SU-DHL-6 (cell line): Measurements from ENCODE around the gene ZNF513.

Experiments used
- H2AFZ ChIP-seq: fragments of 200-600 bp; sonication (generic); 2 replicates; pipeline ENCODE4 v1.6.1; 2014; ENCODE audit warnings: low read depth, mild to moderate bottlenecking, moderate library complexity, mixed read lengths, antibody characterized with exemption, low read length; ENCODE audit not compliant: severe bottlenecking
- H3F3A ChIP-seq: fragments of 200-600 bp; shearing (Covaris generic); 2 replicates; pipeline ENCODE4 v1.6.0; 2016; ENCODE audit warnings: antibody characterized with exemption, mild to moderate bottlenecking; ENCODE audit not compliant: insufficient read depth
- H3K27ac ChIP-seq: fragments of 200-600 bp; sonication (generic); 2 replicates; pipeline ENCODE4 v1.5.1; 2016; ENCODE audit warnings: low read depth, mild to moderate bottlenecking, low read length, moderate library complexity, mixed read lengths
- H3K27me3 ChIP-seq: fragments of 200-600 bp; sonication (generic), shearing (Covaris generic); 2 replicates; pipeline ENCODE4 v1.6.0; 2014; ENCODE audit warnings: mild to moderate bottlenecking, low read length
- H3K36me3 ChIP-seq: fragments of 200-600 bp; sonication (generic); 2 replicates; pipeline ENCODE4 v1.6.1; 2014; ENCODE audit warnings: mild to moderate bottlenecking, low read length, mixed read lengths
- H3K4me2 ChIP-seq: fragments of 300-600, 200-600 bp; shearing (Covaris generic), sonication (generic); 2 replicates; pipeline ENCODE4 v1.6.0; 2014; ENCODE audit warnings: low read length, low read depth, mild to moderate bottlenecking; ENCODE audit not compliant: poor library complexity, severe bottlenecking
- H3K4me3 ChIP-seq: fragments of 200-600 bp; sonication (generic); 2 replicates; pipeline ENCODE4 v1.5.1; 2014; ENCODE audit warnings: antibody characterized with exemption, low read length, mild to moderate bottlenecking, mixed read lengths; ENCODE audit not compliant: insufficient read depth, poor library complexity, severe bottlenecking
- H3K79me2 ChIP-seq: fragments of 200-600 bp; sonication (generic); 2 replicates; pipeline ENCODE4 v1.6.1; 2014; ENCODE audit warnings: mild to moderate bottlenecking, low read length, moderate library complexity; ENCODE audit not compliant: insufficient read depth
- H3K9ac ChIP-seq: fragments of 200-600 bp; sonication (generic); 2 replicates; pipeline ENCODE4 v1.7.0; 2014; ENCODE audit warnings: mild to moderate bottlenecking, low read length
- H3K9me2 ChIP-seq: fragments of 200-600 bp; sonication (generic); replicated peaks from 2 replicates; pipeline ENCODE4 v1.6.1; 2014; ENCODE audit warnings: low read length; ENCODE audit not compliant: insufficient read depth
- H3K9me3 ChIP-seq: fragments of 200-600 bp; sonication (generic); 2 replicates; pipeline ENCODE4 v1.6.1; 2014; ENCODE audit warnings: low read length, mixed read lengths; ENCODE audit not compliant: insufficient read depth
- H4K20me1 ChIP-seq: fragments of 200-600 bp; sonication (generic); 2 replicates; pipeline ENCODE4 v1.6.1; 2014; ENCODE audit warnings: low read depth, mild to moderate bottlenecking, antibody characterized with exemption, low read length, moderate library complexity, mixed read lengths
- EZH2phosphoT487 ChIP-seq: fragments of 200-600 bp; sonication (generic), shearing (Covaris generic); conservative IDR thresholded peaks from 2 replicates; pipeline ENCODE4 v1.6.1; 2018; ENCODE audit warnings: mild to moderate bottlenecking, antibody characterized with exemption, low read length, moderate library complexity, mixed read lengths
- TF ChIP-seq, protein P1 (sequence below): fragments of 200-600 bp; sonication (generic); IDR thresholded peaks from one replicate; pipeline ENCODE4 v1.5.1; 2017; ENCODE audit warnings: antibody characterized with exemption, mild to moderate bottlenecking, low read length, moderate library complexity; ENCODE audit not compliant: insufficient read depth, poor library complexity, severe bottlenecking

ZNF513 gene

DNA sequence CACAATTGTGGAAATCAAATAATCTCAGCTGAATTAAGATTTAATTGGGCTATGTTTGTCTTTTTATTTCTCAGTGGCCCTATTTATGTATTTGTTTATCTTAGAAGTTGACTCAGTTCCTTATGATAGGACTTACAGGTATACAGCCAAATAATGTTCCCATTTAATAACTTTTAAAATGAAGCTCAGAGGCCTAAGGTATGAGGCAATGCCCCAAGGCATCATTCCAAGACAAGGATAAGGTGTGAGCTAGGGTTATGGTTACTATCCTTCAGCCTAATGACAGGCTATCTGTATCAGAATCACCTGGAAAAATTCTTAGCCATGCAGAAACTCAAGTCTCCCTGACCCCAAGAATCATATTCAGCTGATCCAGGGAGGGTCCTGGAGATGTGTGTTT lies 40.5 kb upstream of the ZNF513 start:
- Histone ChIP-seq H4K20me1 (no peaks in the 10 kb centered on the region), H3K27ac (no peak overlapping the region), H2AFZ (no peak overlapping the region), H3K9me3 (no peaks in the 10 kb centered on the region), H3K9ac (no peak overlapping the region), H3K36me3 (no peaks in the 10 kb centered on the region), H3K79me2 (no peaks in the 10 kb centered on the region), H3K27me3 (no peaks in the 10 kb centered on the region), H3K4me2 (no peak overlapping the region), H3K9me2 (no peaks in the 10 kb centered on the region), H3F3A (0 out of 2 replicates have a peak, but pooled peaks cover 3% of the 10 kb centered on the region), H3K4me3 (no peak overlapping the region)
- TF ChIP-seq, protein P1, sequence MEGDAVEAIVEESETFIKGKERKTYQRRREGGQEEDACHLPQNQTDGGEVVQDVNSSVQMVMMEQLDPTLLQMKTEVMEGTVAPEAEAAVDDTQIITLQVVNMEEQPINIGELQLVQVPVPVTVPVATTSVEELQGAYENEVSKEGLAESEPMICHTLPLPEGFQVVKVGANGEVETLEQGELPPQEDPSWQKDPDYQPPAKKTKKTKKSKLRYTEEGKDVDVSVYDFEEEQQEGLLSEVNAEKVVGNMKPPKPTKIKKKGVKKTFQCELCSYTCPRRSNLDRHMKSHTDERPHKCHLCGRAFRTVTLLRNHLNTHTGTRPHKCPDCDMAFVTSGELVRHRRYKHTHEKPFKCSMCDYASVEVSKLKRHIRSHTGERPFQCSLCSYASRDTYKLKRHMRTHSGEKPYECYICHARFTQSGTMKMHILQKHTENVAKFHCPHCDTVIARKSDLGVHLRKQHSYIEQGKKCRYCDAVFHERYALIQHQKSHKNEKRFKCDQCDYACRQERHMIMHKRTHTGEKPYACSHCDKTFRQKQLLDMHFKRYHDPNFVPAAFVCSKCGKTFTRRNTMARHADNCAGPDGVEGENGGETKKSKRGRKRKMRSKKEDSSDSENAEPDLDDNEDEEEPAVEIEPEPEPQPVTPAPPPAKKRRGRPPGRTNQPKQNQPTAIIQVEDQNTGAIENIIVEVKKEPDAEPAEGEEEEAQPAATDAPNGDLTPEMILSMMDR, result no peak
- TF ChIP-seq EZH2phosphoT487, result no peak

DNA sequence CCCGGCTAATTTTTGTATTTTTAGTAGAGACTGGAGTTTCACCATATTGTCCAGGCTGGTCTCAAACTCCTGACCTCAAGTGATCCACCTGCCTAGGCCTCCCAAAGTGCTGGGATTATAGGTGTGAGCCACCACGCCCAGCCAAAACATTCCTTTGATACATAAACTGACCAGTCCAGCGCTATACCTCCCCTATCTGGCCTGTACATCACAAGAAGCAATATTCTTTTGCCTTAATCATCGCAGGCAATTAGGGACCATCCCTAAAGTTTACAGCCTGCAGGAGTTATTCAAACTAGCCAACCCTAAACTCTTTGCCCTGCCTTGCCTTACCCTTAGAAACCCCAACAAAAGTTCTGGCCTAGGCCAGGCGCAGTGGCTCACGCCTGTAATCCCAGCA lies 35.6 kb upstream of the ZNF513 start:
- no peaks in the 10 kb centered on the region for H3K9me3 ChIP-seq
- H3K9ac ChIP-seq, result no peak overlapping the region
- no peak overlapping the region for H3K4me2 ChIP-seq
- H2AFZ ChIP-seq, result no peak overlapping the region
- H3F3A ChIP-seq, result no peaks in the 10 kb centered on the region
- no peaks in the 10 kb centered on the region for H4K20me1 ChIP-seq
- TF ChIP-seq, protein P1, result no peak
- no peaks in the 10 kb centered on the region for H3K36me3 ChIP-seq
- H3K27ac ChIP-seq, result no peak overlapping the region
- H3K27me3 ChIP-seq, result no peaks in the 10 kb centered on the region
- no peak overlapping the region for H3K4me3 ChIP-seq
- no peaks in the 10 kb centered on the region for H3K9me2 ChIP-seq
- H3K79me2 ChIP-seq, result no peaks in the 10 kb centered on the region

DNA sequence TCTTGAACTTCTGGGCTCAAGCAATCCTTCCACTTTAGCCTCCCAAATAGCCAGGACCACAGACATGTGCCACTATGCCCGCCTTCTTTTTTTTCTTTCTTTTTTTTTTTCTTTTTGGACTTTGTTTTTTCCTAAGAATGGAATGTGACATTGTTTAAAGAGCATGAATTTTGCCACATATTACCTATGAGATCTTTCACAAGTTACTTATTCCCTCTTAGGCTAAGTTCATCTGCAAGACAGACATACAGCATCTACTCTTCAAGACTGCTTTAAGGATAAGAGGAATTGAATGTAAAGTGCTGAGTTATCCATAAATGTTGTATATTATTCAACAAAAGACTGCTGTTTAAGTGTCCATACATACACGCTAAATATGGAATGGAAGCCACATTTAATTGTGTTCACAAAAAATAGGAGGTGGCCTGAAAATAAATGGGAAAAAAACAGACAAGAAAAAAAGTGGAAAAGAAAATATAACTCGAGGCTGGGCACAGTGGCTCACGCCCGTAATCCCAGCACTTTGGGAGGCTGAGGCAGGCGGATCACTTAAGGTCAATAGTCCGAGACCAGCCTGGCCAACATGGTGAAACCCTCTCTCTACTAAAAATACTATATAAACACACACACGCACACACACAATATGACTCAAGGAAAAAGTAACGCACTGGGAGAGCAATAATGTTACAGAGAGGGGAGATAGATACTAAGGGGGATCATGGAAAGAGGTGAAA lies 32.1 kb upstream of the ZNF513 start:
- peaks cover 5% of the 10 kb centered on the region; the same call in 1 of the 2 replicates for H3F3A ChIP-seq
- H3K27ac ChIP-seq, result no peak overlapping the region
- H2AFZ ChIP-seq, result no peak overlapping the region
- peaks cover 18% of the 10 kb centered on the region for H3K79me2 ChIP-seq
- no peak for TF ChIP-seq EZH2phosphoT487
- TF ChIP-seq, protein P1, result no peak
- H3K9me3 ChIP-seq, result no peaks in the 10 kb centered on the region
- H4K20me1 ChIP-seq, result peaks cover 9% of the 10 kb centered on the region; the same call in 1 of the 2 replicates
- H3K9me2 ChIP-seq, result no peaks in the 10 kb centered on the region
- no peak overlapping the region for H3K4me2 ChIP-seq
- H3K36me3 ChIP-seq, result peaks cover 1% of the 10 kb centered on the region; the same call in 1 of the 2 replicates
- H3K27me3 ChIP-seq, result no peaks in the 10 kb centered on the region
- no peak overlapping the region for H3K9ac ChIP-seq
- H3K4me3 ChIP-seq, result no peak overlapping the region
